Measurements from ENCODE around the gene TNFSF9.
"Not testable (repeated sequence)": the region's sequence is repeated elsewhere in the genome, so short reads cannot be mapped to it uniquely, and the experiment has no call there.

Gene TNFSF9

DNA sequence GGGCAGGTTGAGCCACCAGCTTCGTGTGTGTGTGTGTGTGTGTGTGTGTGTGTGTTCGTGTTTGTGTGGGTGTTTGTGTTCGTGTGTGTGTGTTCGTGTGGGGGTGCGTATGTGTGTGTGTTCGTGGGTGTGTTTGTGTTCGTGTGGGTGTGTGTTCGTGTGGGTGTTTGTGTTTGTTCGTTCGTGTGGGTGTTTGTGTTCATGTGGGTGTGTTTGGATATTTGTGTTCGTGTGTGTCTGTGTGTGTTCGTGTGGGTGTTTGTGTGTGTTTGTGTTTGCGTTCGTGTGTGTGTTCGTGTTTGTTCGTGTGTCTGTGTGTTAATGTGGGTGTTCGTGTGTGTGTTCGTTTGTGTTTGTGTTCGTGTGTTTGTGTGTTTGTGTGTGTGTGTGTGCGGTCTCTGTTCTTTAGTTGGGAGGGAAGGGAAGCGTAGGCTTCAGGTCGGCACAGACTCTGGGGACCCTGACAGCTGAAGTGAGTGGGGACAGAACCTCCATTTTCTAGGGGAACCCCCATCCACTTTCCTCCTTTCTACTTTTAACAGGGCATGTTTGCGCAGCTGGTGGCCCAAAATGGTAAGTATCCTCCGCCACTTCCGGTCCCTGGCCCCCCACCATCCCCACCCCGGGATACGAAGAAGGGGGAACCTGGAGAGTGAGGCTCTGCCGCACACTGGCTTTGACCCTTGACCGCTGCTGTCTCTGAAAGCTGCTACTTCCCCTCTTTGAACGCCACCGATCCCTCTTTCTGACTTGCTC lies 1.6 kb downstream of the TNFSF9 start:
- DNase-seq: no peak

DNA sequence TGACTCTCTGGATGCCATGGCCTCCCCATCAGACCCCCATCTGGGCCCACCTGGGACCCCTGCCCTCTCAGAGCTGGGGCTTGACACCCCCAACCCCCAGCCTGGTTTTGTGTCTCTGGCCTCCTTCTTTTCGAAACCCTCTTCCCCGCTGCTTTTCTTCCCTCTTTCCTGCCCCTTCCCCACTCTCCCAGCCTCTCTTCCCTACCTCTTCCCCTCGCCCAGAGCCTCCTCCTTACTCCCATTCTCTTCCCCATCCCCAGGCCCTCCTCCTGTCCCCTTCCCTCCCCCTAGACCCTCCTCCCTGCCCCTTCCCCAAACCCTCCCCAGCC lies 2.1 kb downstream of the TNFSF9 start:
- no peak for DNase-seq

DNA sequence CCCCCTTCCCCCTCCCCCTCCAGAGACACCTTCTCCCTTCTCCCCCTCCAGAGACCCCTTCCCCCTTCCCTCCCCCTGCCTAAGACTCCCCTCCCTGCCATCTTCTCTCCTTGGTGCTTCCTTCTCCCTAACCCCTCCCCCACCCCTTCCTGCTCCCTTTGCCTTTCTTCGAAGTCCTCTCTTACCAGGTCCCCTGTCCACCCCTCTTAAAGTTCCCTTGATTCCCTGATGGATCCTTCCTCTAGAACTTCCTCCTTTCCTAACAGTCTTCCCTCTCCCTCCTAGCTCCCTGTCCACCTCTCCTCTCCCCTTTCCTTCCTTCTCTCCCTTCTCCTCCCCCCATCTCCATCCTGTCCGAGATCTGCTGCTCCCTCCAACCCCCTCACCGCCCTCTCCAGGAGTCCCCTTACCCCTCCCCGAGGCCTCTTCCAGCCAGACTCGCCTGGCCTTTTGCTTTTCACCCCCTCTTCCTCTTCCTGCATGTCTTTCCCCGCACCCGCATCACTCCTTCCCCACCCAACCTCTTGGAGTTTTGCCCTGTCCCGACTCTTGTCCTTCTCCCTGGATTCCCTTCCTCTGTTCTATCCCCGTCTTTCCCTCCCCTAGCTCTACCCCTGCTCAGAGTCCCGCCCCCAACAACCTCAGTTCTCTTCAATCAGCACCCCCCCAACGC lies 3.1 kb downstream of the TNFSF9 start:
- DNase-seq: no peak

DNA sequence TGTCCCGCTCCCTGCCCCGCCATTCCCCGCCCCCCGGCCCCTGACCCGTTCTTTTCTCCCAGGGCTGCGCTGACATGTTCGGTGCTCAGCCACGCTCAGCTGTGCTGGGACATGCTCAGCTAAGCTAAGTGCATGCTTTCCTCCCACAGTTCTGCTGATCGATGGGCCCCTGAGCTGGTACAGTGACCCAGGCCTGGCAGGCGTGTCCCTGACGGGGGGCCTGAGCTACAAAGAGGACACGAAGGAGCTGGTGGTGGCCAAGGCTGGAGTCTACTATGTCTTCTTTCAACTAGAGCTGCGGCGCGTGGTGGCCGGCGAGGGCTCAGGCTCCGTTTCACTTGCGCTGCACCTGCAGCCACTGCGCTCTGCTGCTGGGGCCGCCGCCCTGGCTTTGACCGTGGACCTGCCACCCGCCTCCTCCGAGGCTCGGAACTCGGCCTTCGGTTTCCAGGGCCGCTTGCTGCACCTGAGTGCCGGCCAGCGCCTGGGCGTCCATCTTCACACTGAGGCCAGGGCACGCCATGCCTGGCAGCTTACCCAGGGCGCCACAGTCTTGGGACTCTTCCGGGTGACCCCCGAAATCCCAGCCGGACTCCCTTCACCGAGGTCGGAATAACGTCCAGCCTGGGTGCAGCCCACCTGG lies 3.7 kb downstream of the TNFSF9 start:
- no peak for DNase-seq

DNA sequence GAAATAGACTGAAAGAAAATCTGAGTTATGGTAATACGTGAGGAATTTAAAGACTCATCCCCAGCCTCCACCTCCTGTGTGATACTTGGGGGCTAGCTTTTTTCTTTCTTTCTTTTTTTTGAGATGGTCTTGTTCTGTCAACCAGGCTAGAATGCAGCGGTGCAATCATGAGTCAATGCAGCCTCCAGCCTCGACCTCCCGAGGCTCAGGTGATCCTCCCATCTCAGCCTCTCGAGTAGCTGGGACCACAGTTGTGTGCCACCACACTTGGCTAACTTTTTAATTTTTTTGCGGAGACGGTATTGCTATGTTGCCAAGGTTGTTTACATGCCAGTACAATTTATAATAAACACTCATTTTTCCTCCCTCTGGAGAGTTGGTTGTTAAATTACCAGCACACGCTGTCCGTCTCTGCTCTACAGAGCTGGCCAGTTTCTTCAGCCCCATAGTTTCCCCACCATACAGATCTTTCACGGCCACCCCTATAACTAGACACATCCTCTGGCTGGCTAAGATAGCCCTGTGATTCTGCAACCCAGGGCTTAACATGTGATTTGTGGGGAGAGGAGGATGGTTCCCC lies 4.8 kb downstream of the TNFSF9 start:
- no peak for DNase-seq

DNA sequence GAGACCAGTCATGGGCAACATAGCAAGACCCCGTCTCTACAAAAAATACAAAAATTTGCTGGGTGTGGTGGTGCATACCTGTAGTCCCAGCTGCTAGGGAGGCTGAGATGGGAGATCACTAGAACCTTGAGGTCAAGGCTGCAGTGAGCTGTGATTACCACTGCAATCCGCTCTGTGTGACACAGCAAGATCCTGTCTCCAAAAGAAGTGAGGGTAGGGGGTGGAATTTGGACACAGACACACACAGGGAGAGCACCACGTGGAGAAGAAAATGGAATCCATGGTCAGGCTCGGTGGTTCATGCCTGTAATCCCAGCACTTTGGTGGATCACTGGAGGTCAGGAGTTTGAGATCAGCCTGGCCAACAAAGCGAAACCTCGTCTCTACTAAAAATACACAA lies 8.7 kb downstream of the TNFSF9 start:
- no peak for DNase-seq

DNA sequence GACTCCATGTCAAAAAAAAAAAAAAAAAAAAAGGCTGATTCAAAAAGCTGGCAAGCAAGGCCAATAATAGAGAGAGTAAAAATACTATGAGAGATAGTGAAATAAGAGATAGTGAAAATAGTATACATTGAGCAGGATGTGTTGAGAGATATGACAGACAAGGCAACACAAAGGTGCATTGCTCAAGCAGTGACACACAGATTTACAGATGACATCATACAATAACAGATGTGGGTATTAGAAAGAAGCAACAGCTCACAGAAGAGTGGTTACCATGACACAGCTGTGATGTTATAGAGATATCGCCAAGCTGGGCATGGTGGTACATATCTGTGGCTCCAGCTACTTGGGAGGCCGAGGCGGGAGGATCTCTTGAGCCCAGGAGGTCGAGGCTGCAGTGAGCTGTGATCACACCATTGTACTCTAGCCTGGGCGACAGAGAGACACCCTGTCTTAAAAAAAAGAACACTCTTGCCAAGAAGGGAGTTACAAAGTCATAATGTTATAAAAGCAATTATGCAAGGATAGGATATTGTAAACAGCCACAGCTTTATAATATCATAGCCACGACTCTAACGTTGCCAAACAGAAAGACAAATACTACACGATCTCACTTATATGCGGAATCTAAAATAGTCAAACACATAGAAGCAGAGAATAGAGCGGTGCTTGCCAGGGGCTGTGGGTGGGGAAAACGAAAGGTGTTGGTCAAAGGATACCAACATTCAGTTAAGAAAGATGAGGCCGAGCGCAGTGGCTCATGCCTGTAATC lies 10.3 kb downstream of the TNFSF9 start:
- DNase-seq: no peak

DNA sequence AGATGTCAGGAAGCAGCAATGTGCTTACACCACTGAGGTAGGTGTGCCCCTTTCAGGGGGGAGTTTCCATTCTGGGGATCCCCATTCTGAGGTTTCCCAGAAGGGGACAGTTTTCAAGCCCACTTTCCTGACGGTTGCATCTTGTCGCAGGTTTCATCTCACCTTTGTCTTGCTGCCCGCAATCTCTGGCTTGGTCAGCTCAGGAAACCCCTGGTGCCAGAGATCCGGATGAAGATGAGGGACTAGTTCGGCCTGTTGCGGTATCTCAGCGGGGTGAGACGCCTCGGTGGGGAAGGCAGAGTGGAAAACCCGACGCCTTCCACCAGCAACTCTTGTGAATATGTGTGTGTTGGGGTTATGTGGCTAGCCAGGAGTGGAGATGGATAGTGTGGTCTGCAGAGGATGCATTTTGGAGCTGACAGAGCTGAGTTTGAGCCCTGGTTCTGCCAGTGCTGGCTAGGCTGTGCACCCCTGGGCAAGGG lies 13.1 kb downstream of the TNFSF9 start:
- no peak for DNase-seq

DNA sequence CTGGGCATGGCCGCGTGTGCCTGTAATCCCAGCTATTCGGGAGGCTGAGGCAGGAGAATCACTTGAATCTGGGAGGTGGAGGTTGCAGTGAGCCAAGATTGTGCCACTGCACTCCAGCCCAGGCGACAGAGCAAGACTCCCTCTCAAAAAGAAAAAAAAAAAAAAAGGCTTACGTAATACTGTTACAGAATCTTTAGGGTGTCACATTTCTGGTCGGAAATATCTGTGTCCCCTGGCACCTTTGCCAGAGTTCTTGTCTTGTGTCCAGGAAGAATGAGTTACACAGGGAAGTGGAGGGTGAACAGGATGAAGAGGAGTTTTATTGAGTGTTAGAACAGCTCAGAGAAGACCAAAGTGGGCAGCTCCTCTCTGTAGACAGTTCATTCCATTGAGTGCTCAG lies 19.9 kb downstream of the TNFSF9 start:
- DNase-seq: not testable (repeated sequence)

DNA sequence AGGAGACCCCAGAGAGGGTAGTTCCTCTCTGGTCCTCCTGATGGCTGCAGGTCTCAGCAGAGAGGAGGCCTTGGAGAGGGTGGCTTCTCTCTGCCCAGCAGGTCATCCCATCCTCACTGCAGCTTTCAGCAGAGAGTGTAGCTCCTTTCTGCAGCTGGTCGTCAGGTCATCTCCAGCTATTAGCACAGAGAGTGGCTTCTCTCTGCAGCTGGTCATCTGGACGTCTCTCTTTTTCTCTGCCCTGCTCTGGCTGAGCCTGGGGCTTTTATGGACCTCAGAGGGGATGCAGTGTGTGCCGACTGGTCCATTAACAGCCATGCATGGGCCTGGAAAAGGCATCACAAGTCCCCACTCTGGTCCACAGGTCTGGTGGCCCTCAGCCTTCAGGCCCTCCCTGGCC lies 20.3 kb downstream of the TNFSF9 start:
- DNase-seq: no peak

DNA sequence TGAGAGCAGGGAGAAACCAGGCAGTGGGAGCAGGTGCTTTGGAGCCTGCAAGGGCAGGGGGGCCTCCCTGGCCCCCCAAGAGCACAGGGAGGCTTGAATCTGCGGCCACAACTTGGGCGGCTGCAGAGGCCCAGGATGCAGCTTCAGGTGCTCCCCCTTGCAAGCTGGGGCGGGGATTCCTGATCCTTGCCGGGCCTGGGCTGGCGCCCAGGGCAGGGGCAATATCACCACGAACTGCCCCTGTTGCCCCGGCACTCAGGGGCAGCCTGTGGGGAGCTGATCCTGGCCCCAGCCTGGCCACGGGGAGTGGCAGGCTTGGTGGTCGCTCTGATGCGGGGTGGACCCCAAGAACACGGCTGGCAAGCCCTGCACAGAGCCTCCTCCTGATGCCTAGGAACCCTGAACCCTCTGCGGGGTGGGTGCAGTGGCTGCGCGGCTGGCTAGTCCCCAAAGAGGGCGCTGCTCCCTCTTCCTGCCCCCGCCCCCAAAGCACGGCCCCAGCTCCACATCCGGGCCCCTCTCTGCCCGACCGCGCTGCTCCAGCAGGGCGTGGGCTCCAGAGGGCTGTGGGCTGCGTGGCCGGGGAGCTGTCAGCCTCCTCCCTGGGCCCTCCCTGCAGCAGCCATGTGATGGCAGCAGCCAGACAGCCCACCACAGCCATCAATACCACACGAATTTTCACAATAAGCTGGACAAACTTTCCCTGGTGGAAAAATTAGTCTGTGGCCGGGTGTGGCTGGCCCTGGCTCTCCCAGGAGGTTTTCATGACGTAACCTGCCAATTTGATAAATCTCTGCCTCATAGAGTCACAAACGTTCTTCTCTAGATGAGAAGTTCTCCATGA lies 21.0 kb downstream of the TNFSF9 start:
- no peak for DNase-seq

DNA sequence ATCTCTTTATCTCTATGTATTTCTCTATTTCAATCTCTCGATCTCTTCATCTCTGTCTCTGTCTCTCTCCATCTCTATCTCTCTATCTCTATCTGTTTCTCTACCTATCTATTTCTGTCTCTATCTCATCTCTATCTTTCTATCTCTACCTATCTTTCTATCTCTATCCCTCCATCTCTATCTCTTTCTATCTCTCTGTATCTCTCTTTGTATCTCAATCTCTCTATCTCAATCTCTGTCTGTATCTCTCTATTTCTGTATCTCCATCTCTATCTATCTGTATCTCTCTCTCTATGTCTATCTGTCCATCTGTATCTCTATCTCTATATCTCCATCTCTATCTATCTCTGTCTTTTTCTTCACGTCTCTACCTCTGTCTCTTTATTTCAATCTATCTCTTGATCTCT lies 25.2 kb downstream of the TNFSF9 start:
- DNase-seq: no peak

DNA sequence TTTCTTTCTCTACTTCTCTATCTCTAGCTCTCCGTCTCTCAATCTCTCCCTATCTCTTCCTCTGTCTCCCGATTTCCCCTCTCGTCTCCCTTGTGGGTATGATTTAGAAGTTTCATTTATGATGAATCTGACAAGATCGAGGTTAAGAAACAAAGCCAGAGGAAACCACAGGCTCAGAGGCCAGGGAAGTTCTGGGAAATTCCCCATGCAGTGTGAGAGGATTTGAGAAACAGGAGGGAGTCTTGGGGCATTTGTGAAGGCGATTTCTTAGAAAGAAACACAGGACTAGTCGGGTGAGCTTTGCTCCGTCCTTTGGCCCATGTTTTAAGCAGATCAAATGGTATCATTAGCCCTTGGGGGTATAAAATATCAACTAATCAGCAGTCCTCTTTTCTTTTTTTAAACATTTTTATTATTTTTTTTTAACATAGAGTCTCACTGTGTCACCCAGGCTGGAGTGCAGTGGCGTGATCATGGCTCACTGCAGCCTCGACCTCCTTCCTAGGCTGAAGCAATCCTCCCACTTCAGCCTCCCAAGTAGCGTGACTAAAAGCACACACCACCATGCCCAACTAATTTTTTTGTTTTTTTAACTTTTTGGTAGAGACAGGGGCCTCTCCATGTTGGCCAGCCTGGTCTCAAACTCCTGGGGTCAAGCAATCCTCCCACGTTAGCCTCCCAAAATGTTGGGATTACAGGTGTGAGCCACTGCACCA lies 25.8 kb downstream of the TNFSF9 start:
- no peak for DNase-seq

DNA sequence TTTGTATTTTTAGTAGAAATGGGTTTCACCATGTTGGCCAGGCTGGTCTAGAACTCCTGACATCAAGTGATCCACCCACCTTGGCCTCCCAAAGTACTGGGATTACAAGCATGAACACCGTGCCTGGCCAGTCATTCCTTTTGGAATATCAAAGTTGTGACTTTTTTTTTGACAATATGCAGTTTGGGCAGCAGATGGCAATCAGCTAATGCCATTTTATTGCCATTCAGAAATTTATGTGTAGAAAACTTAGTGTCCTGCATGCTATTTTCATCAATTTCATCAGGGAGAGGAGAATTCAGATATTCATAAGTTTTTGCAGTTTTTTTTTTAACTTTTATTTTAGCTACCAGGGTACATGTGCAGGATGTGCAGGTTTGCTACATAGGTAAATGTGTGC lies 31.6 kb downstream of the TNFSF9 start:
- not testable (repeated sequence) for DNase-seq

DNA sequence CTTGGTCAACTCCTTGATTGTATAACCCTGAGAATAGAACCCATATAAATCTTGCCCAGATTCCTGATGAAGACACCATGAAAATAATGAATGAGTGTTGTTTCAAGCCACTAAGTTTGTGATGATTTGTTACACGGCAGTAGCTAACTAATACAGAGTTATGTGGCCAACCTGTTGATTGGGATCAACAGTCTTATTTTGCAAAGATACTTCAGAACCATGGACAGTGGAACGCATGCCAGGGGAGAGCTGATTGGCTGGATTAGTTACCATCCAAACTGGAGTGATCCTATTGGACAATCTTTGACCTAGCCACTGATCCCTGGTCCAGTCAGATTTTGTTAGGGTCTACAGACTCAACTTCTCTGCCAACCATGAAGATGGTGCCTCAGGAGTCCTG lies 33.6 kb downstream of the TNFSF9 start:
- no peak for DNase-seq

DNA sequence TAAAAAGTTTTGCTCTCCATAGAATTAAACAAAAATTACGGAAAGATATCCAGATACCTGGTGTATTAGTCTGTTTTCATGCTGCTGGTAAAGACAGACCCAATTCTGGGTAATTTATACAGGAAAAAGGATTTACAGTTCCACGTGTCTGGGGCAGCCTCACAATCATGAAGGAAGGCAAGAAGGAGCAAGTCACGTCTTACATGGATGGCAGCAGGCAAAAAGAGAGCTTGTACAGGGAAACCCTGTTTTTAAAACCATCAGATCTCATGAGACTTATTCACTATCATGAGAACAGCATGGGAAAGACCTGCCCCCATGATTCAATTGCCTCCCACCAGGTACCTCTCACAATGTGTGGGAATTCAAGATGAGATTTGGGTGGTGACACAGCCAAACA lies 35.9 kb downstream of the TNFSF9 start:
- not testable (repeated sequence) for DNase-seq

DNA sequence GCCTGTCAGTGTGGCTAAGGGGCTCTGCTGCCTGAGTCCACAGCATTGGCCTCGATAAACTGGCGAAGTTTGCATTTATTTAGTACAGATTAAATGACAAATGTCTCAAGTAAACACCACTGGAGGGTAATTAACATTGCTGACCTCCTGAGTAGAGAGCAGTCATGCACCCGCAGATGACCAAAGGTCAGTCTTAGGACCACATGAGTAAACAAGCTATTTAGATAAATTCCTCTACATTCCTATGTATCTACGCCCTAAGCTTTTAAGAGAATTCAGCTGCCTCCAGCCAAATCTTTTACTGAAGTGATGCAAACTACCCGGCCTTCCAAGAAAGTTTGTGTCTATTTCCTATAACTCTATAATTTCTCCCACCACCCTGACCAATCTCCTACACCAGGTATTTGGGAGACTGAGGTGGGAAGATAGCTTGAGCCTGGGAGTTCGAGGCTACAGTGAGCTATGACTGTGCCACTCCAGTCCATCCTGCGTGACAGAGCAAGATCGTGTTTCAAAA lies 37.2 kb downstream of the TNFSF9 start:
- no peak for DNase-seq

DNA sequence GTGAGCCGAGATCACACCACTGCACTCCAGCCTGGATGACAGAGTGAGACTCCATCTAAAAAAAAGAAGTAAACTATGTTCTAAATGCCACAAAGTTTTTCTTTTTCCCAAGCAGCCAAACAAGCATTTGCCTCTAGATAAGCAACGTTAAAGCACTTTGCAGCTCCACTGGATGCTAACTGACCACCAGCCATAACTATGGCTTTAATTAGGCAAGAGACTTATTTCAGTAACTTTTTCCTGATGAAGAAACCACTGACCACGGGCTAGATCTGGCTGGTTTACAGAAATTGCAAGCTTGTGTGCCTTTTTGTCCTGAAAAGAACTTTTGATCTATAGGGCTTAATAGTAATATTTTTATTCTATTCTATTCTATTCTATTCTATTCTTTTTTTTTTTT lies 38.0 kb downstream of the TNFSF9 start:
- DNase-seq: no peak

DNA sequence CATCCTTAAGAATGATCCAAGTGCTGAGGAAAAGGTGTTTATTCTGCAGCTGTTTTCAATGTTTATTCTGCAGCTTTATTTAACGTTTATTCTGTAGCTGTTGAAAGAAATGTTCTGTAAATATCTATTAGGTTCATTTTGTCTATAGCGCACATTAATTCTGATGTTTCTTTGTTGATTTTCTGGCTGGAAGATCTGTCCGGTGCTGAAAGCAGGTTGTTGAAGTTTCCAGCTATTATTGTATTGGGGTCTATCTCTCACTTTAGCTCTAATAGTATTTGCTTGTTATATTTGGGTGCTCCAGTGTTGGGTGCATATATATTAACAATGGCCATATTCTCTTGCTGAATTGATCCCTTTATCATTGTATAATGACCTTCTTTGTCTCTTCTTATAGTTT lies 39.9 kb downstream of the TNFSF9 start:
- DNase-seq: no peak

DNA sequence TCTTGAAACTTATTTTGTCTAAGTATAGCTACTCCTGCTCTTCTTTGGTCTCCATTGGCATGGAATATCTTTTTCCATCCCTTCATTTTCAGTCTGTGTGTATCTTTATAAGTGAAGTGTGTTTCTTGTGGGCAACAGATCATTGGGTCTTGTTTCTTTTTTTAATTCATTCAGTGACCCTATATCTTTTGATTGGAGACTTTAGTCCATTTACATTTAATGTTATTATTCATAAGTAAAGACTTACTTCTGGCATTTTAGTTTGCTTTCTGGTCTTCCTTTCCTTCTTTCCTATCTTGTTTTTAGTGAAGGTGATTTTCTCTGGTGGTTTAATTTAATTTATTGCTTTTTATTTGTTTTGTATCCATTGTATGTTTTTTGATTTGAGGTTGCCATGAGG lies 40.3 kb downstream of the TNFSF9 start:
- DNase-seq: no peak

DNA sequence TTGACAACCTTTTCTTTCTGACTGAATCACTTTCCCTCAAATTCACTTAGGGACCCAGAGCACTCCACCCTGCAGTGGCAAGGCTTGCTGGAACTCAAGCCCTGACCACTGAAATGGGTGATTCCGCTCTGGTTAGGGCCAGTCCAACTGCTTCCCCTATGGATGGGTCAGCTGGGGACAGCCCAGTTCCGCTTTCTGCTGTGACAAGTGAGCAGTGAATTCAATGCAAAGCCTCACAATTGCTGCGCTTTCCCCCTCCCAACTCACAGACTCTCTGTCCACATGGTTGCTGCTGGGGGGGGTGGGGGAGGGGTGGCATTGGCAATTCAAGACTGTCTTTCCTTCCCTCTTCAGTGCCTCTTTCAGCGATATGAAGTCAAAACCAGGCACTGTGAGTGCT lies 41.4 kb downstream of the TNFSF9 start:
- no peak for DNase-seq

All from NCI-H2081 (cell line).